SK-N-DZ (cell line): ENCODE data around the gene MED9.
"Not testable (repeated sequence)": the region's sequence is repeated elsewhere in the genome, so short reads cannot be mapped to it uniquely, and the experiment has no call there.

Experiments used
- DNase-seq: peaks from one replicate; pipeline ENCODE4 v3.0.0-alpha.2; 2015; ENCODE audit warnings: low spot score

MED9 gene

GRCh38 chr17:17454700-17455099 is 22.1 kb upstream of the MED9 start:
- not testable (repeated sequence) for DNase-seq

DNA sequence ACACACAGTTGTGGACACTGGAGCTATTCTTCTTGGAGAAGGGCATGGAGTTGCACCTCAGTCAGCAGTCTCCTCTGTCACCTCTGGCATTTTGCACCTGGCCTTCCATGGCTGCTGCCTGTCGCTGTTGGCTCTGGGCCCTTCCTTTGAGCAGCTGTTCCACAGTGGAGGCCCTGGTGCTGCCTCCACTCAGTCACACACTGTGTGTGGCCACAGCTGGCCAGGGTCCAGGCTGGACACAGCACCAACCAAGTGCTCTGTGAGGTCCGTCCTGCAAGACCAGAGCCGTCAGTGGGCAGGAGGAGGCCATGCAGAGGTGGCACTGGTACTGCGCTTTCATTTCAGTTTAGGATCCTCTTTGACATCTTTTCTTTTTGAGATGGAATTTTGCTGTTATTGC is 21.6 kb upstream of the MED9 start:
- no peak for DNase-seq

DNA sequence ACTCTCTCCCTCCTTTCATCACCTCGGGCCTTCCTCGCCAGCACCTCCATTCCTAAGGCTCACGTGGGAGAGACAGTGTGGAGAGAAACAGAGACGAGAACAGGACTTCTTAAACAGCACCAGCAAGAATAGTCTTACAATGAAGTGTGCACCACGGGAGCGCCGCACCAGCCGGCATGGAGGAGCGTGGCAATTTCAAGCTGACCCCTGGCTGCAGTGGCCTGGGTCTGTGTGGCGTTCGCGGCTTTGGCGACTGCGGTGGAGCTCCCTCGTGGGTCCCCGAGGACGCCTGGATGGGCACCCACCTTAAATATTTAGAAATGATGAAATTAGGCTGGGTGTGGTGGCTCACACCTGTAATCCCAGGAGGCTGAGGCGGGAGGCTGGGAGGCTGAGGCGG is 20.5 kb upstream of the MED9 start:
- DNase-seq = no peak

GRCh38 chr17:17457680-17458079 is 19.1 kb upstream of the MED9 start:
- DNase-seq = no peak

DNA sequence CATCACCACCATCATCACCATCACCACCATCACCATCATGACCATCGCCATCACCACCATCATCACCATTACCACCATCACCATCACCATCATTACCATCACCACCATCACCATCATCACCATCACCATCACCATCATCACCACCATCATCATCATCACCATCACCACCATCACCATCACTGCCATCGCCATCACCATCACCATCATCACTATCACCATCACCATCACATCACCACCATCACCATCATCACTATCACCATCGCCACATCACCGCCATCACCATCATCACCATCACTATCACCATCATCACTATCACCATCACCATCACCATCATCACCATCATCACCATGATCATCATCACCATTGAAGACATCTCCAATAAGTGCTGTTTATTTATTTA is 16.8 kb upstream of the MED9 start:
- DNase-seq = no peak

GRCh38 chr17:17462048-17462824 is 14.6 kb upstream of the MED9 start:
- no peak for DNase-seq

GRCh38 chr17:17463821-17464220 is 13.0 kb upstream of the MED9 start:
- DNase-seq = no peak

- not testable (repeated sequence) for DNase-seq
These were observed 10.9 kb upstream of the MED9 start for GRCh38 chr17:17465878-17466277.

GRCh38 chr17:17466511-17466910 is 10.3 kb upstream of the MED9 start:
- DNase-seq = no peak

DNA sequence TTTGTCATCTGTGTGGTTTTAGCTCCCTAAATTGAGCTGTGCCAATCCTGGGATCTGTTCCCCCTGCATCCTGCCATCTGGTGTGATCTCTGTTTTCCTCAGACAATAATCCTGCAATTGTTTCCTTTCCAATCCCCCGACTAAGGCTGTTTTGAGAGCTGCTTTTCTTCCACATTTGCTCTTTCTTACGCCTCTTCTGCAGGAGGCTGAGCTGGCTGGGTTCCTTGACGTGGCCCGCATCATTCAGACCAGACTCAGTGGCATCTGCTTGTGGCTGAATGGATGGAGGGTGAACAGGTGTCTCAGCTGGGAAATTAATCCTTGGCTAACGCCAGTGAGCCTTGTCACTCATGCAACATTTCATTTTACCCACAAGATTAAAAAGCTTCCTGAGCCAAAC is 9.8 kb upstream of the MED9 start:
- DNase-seq = no peak

DNA sequence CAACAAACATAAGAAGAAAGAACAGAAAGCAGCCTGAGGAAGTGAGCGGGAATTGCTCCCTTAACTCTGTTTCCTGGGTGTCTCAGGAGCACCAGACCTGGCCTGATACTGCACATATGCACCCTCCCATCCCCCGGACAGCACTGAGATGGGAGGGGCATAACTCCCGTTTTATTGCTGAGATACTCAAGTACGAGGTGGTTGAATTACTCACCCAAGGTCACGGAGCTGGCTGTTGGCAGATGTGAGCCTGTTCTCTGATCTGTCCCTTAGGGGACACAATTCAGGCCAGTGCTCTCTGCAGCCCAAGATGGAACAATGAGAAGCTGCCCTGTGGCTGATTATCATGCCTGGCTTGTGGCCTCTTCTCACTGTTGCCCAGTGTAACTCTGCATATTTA is 9.1 kb upstream of the MED9 start:
- no peak for DNase-seq

DNA sequence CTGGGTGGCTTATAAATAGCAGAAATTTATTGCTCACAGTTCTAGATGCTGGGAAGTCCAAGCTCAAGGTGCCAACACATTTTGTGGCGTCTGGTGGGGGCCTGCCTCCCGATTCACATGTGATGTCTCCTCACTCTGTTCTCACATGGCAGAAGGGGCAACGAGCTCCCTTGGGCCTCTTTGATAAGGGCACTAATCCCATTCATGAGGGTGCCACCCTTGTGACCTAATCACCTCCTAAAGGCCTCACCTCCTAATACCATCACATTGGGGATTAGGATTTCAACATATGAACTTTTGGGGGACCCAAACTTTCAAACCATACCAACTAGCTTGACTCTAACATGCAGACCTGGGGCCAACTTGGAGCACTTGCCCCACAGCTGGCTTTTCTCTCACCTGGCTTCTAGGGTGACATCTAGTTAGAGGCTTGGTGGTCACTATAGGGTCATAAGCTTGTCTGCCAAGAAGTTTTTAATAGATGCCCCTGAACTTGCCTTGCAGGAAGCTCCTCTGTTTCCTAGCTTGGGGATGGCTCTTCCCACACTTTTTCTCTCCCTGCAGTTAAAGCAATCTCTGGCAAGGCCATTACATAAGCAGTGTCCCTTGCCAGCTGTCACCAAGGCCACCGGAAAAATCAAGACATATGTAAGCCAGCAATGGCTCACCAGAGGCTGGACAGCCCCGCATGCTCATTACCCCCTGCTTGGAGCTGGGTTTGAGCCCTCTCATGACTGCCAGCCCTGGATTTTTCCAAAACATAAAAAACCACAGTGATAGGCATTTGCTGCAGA is 8.4 kb upstream of the MED9 start:
- DNase-seq = no peak

- no peak for DNase-seq
These were observed 7.4 kb upstream of the MED9 start for GRCh38 chr17:17469358-17469757.

GRCh38 chr17:17469996-17470395 is 6.8 kb upstream of the MED9 start:
- DNase-seq = no peak

DNA sequence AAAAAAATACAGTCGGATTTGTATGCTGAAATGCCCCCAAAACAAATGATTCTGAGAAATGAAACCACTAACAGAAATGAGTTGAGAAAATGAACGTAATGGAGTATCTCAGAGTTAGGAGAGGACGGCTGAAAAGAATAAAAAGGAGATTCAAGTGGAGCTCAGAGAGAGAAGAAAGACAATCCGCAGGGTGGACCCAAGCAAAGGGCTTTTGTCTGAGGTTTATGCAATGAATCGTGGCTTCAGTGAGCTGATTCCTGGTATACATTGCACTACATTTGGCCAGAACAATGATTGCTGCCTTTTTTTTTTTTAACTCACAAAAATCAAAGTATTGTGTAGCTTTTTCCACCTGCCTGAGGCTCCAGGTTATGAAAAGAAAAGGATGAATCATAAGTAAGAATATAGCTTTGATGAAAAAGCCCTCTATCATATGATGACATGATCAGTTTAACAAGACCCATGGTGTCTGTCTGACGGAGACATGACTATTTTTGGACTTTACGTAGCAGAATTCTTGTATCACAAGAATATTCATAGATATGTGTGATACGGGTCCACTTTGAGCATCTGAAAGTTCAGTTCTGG is 4.4 kb upstream of the MED9 start:
- DNase-seq = no peak

GRCh38 chr17:17474341-17474740 is 2.5 kb upstream of the MED9 start:
- no peak for DNase-seq

DNA sequence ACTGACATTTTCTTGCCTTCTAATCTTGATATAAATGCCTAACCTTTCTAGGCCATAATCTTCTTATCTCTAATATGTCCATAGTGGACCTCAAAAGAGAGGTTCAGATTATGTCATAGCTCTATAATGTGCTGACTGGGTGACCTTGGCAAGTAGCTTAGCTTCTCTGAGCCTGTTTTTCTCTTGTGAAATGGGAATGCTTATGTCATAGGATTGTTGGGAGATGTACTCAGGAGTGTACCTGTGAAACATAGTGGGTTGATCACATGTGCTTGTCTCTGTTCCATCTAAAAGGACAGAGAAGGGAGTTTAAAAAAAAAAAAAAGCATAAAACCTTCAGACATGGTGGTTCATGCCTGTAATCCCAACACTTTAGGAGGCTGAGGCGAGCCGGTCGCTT is 2.4 kb downstream of the MED9 start:
- no peak for DNase-seq

- DNase-seq = no peak
These were observed 3.9 kb downstream of the MED9 start for GRCh38 chr17:17480593-17481148.

DNA sequence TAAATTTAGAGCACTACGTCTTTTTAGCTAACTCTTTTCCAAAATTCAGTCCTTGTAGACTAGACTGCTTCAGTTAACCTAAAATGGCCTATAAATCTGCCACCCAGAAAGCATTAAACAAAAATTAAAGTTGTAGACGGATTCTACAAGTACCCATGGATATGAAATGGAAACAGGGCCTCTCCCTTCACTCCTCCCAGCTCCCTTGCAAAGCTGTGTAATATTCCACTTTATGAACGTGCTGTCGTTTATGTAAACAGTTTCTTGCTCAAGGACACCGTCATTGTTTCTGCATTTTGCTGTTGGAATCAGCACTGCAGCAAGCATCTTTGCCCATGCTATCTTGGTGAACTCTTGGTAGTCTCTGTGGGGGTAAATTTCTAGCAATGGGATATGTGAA is 5.1 kb downstream of the MED9 start:
- no peak for DNase-seq

GRCh38 chr17:17484451-17484899 is 7.7 kb downstream of the MED9 start:
- DNase-seq = no peak

DNA sequence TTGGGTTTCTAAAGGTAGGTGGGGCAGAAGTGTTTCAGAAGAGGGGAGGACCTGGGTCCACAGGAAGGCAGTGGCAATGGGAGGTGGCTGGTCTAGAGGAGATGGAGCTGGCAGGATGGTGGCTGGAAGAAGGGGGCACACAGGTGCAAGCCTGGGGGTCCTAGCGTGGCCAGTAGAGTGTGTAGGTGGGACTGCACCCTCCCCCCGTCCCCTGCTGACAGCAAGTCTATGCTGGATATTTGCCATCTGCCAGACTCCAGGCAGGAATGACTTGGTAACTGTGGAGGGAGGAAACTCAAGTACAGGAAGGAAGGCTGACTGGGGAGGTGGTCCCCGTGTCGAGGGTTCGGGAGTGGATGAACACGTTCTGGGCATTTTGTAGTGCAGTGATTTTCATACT is 8.6 kb downstream of the MED9 start:
- no peak for DNase-seq

GRCh38 chr17:17486416-17486815 is 9.6 kb downstream of the MED9 start:
- not testable (repeated sequence) for DNase-seq
